GM12873 (cell line): ENCODE measurements around the gene MALRD1.

ENCODE experiments used
- TF ChIP-seq, protein P1 (sequence below): IDR thresholded peaks from 2 replicates; pipeline ENCODE4 v1.5.1; 2012; ENCODE audit warnings: low read depth, mild to moderate bottlenecking, moderate library complexity, low read length, control low read depth; ENCODE audit not compliant: insufficient read depth; ENCODE audit errors: missing control alignments

The MALRD1 gene

DNA sequence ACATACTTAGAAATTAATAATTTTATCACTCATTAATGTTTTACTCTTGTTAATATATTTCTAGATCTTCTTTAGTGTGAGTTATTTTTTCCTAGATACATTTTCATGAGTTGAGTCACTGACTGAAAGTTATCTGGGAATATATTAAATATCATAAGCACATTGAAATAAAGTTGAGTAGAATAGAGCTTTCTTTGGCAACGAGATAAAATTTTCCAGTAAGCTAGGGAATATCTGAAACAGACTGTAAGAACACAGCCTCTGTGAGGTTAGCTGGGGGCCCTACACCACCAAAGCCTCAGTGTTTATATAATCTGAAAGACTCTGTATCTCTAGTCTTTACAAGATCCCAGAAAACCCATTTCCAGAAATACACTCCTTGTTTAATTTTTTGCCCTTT, 419.8 kb downstream of the MALRD1 start:
- TF ChIP-seq, protein P1, sequence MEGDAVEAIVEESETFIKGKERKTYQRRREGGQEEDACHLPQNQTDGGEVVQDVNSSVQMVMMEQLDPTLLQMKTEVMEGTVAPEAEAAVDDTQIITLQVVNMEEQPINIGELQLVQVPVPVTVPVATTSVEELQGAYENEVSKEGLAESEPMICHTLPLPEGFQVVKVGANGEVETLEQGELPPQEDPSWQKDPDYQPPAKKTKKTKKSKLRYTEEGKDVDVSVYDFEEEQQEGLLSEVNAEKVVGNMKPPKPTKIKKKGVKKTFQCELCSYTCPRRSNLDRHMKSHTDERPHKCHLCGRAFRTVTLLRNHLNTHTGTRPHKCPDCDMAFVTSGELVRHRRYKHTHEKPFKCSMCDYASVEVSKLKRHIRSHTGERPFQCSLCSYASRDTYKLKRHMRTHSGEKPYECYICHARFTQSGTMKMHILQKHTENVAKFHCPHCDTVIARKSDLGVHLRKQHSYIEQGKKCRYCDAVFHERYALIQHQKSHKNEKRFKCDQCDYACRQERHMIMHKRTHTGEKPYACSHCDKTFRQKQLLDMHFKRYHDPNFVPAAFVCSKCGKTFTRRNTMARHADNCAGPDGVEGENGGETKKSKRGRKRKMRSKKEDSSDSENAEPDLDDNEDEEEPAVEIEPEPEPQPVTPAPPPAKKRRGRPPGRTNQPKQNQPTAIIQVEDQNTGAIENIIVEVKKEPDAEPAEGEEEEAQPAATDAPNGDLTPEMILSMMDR, result no peak

DNA sequence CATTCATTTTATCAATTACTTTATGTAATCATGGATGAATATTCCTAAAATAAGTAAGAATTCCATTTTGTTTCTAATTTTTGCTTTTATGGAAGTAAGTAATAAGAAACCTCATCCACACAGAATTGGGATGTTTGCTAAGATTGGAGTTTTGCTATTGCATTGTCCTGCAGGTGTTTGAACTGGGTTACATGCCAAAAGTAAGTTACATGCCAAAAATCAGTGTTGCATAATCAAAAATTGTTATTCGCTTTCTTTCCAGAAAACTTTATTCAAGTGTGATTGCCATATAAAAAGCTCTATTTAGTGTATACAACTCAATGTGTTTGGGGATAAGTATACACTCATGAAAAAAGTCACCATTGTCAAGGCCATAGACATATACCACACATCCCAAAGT, 420.9 kb downstream of the MALRD1 start:
- TF ChIP-seq, protein P1, result no peak

DNA sequence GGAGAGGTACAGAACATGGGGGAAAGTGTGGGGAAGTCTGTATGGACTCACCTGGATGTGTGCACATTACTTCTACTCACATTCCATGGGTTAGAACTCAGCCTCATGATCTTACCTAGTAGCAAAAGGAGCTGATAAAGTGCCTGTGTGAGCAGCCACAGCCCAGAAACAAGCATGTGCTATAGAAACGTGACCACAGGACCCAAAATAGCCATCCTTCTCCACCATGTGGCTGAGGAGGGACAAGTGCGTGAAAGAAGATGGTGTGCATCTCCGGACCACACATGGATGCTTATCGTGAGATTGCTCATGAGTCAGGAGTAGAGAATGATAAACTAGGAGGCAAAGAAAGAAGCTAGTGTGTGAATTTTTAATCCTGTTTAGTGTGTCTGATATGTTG, 431.3 kb downstream of the MALRD1 start:
- TF ChIP-seq, protein P1, result no peak

DNA sequence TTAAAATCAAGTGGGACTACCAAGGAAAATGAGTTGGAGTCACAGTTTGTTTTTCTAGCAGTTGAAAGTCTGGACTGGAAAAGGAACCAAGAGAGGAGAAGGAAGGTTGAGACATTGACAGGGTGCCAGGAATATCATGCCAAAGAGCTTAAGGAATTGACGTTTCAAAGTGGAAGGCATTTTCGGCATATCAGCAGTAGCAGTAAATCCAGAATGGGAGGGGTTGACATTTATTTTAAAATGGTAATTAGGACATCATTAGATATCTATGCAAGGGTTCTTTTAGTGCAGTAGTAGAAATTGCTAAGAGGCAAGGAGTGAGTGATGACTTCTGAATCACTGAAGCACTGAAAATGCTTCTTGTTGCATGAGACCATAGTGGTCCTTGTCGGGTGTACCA, 431.8 kb downstream of the MALRD1 start:
- TF ChIP-seq, protein P1, result no peak

DNA sequence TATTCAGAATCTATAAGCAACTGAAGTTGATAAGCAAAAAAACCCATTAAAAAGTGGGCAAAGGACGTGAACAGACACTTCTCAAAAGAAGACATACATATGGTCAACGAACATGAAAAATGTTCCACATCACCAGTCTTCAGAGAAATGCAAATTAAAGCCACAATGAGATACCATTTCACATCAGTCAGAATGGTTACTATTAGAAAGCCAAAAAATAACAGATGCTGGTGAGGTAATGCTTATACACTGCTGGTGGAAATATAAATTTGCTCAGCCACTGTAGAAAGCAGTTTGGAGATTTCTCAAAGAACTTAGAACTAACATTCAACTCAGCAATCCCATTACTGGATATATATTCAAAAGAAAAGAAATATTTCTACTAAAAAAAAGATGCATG, 434.8 kb downstream of the MALRD1 start:
- TF ChIP-seq, protein P1, result no peak

DNA sequence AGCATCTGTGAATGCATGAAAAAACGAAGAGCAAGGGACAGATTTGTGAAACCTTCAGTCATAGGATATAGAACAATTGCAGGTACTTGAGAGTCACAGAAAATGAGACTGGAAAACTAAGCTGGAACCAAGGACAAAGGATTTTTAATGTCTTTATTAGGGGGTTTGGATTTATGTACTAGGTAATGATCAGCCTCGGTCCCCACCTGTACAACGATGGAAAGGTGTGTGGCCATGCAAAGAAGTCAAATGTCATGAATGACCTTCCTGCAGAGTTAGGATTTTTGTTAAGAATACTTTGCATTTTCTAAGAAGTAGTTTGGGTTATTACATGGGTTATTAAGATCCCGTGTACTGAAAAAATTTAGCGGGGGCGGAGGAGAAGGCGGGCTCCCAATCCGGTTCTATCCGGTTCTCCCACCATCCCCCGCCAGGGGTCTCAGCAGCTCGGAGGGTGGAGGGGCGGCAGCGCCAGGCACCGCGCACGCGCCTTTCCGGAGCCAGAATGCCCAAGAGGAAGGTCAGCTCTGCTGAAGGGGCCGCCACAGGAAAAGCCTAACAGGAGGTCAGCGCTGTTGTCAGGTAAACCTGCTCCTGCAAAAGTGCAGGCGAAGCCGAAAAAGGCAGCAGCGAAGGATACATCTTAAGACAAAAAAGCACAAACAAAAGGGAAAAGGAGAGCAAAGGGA, 440.1 kb downstream of the MALRD1 start:
- TF ChIP-seq, protein P1, result no peak

DNA sequence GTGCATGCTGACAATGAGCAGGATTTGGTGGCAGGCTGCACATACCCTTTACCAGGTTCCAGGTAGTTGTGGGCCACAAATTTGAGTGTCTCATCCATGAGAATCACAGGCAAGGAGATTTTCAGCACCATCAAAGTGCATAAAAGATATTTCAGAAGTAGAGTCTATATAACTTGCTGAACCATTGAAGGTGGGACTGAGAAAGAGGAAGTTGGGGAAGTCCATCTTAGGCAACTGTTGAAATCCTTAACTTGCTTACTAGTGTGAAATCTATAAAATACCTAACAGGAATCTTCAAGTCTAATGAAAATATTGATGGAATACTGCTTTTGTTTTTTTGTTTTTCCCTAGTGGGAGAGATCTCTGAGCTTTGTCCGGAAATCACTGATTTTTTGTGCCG, 442.6 kb downstream of the MALRD1 start:
- TF ChIP-seq, protein P1, result no peak
